ENCODE measurements around the gene C6orf52. TPM values are rescaled to one million over a fixed set of nuclear protein-coding genes. Genes with fewer than 3 reads are reported as not detected.

The C6orf52 gene
- total and polyA plus RNA-seq, 4 donors: 0.33 to 0.71 (median 0.50) TPM; not detected in 1

DNA sequence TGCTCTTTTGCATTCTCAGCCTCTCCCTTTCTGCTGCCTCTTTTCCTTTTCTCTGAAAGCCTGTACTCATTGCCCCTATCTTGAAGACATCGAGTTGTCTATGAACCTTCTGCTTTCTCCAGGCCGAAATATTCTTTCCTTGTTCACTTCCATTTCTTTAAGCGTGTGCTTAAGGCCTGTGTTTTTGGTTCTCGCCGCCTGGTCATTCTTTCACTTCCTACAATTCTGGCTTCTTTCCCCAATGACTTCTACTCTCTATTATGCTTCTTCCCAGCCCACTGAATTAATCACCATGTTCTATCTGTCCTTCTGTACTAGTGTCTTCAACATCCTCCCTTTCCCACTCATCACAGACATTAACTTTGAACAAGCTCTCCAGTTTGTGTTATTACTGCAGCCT is 69.6 kb downstream of the C6orf52 start:
- Histone ChIP-seq H3K9ac (ENCODE audit: low read depth in 1 of 2, low read length in 2 of 2) (no peak overlapping the region), H3K27ac (ENCODE audit: low read depth in 1 of 2, low read length in 2 of 2) (no peak overlapping the region), H3K27me3 (ENCODE audit: control insufficient read depth in 4 of 4, insufficient read depth in 4 of 4, low read length in 3 of 4) (no peaks in the 10 kb centered on the region), H3K9me3 (ENCODE audit: control insufficient read depth in 4 of 4, low read length in 3 of 4) (no peaks in the 10 kb centered on the region), H3K4me1 (ENCODE audit: control insufficient read depth in 4 of 4, insufficient read depth in 4 of 4, low read length in 3 of 4) (no peaks in the 10 kb centered on the region), H3K36me3 (ENCODE audit: control insufficient read depth in 4 of 4, insufficient read depth in 3 of 4, low read depth in 1 of 4, low read length in 3 of 4) (peaks cover 8 to 17% (median 9%) of the 10 kb centered on the region in 4 donors), H3K4me3 (ENCODE audit: low read depth in 1 of 3, low read length in 3 of 3) (no peak overlapping the region)
- 93% methylated on average over 5 of the region's 5 CpGs for WGBS
- TF ChIP-seq HNF4G (IDR thresholded peaks at IDR 0.05) (no peak), NR2F2 (IDR thresholded peaks at IDR 0.05) (no peak), FOXA2 (IDR thresholded peaks at IDR 0.05) (no peak), TAF1 (conservative IDR thresholded peaks at IDR 0.05) (no peak), REST (IDR thresholded peaks at IDR 0.05) (no peak), EGR1 (IDR thresholded peaks at IDR 0.05; ENCODE audit: low read depth in 2 of 2) (no peak), FOXA1 (IDR thresholded peaks at IDR 0.05) (no peak), GABPA (IDR thresholded peaks at IDR 0.05 in 1 of 2, conservative IDR thresholded peaks at IDR 0.05 in 1 of 2) (no peak), SP1 (IDR thresholded peaks at IDR 0.05) (no peak), JUND (IDR thresholded peaks at IDR 0.05) (no peak), RXRA (IDR thresholded peaks at IDR 0.05) (no peak), HNF4A (conservative IDR thresholded peaks at IDR 0.05) (no peak), YY1 (IDR thresholded peaks at IDR 0.05) (no peak)
- TF ChIP-seq, protein P1, sequence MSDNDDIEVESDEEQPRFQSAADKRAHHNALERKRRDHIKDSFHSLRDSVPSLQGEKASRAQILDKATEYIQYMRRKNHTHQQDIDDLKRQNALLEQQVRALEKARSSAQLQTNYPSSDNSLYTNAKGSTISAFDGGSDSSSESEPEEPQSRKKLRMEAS (IDR thresholded peaks at IDR 0.05): no peak
- TF ChIP-seq, protein P2, sequence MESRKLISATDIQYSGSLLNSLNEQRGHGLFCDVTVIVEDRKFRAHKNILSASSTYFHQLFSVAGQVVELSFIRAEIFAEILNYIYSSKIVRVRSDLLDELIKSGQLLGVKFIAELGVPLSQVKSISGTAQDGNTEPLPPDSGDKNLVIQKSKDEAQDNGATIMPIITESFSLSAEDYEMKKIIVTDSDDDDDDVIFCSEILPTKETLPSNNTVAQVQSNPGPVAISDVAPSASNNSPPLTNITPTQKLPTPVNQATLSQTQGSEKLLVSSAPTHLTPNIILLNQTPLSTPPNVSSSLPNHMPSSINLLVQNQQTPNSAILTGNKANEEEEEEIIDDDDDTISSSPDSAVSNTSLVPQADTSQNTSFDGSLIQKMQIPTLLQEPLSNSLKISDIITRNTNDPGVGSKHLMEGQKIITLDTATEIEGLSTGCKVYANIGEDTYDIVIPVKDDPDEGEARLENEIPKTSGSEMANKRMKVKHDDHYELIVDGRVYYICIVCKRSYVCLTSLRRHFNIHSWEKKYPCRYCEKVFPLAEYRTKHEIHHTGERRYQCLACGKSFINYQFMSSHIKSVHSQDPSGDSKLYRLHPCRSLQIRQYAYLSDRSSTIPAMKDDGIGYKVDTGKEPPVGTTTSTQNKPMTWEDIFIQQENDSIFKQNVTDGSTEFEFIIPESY (IDR thresholded peaks at IDR 0.05): no peak
- TF ChIP-seq, protein P3, sequence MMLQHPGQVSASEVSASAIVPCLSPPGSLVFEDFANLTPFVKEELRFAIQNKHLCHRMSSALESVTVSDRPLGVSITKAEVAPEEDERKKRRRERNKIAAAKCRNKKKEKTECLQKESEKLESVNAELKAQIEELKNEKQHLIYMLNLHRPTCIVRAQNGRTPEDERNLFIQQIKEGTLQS (IDR thresholded peaks at IDR 0.05): no peak
- TF ChIP-seq, protein P4, sequence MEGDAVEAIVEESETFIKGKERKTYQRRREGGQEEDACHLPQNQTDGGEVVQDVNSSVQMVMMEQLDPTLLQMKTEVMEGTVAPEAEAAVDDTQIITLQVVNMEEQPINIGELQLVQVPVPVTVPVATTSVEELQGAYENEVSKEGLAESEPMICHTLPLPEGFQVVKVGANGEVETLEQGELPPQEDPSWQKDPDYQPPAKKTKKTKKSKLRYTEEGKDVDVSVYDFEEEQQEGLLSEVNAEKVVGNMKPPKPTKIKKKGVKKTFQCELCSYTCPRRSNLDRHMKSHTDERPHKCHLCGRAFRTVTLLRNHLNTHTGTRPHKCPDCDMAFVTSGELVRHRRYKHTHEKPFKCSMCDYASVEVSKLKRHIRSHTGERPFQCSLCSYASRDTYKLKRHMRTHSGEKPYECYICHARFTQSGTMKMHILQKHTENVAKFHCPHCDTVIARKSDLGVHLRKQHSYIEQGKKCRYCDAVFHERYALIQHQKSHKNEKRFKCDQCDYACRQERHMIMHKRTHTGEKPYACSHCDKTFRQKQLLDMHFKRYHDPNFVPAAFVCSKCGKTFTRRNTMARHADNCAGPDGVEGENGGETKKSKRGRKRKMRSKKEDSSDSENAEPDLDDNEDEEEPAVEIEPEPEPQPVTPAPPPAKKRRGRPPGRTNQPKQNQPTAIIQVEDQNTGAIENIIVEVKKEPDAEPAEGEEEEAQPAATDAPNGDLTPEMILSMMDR (IDR thresholded peaks at IDR 0.05; ENCODE audit: low read depth, low read length, missing input control): no peak
- no peak for DNase-seq (ENCODE audit: low spot score)
